Neural progenitor cell (in vitro differentiated cells): ENCODE measurements around the gene E2F6. TPM values are rescaled to one million over a fixed set of nuclear protein-coding genes. Genes with fewer than 3 reads are reported as not detected.

Experiments used
- DNase-seq: peaks from one replicate; pipeline ENCODE4 v3.0.0-alpha.2; 2016; ENCODE audit warnings: low spot score
- H2AFZ ChIP-seq: fragments of 200-600 bp; sonication (generic); replicated peaks from 2 replicates; pipeline ENCODE4 v1.6.1; 2016; ENCODE audit warnings: antibody characterized with exemption
- H3F3A ChIP-seq: fragments of 200-600 bp; sonication (generic); 2 replicates; pipeline ENCODE4 v1.6.1; 2016; ENCODE audit warnings: antibody characterized with exemption, low read depth
- H3K27ac ChIP-seq: fragments of 200-600 bp; sonication (generic); 2 replicates; pipeline ENCODE4 v1.5.1; 2016; ENCODE audit warnings: mild to moderate bottlenecking
- H3K27me3 ChIP-seq: fragments of 200-600 bp; sonication (generic); 2 replicates; pipeline ENCODE4 v1.6.1; 2016; ENCODE audit warnings: mild to moderate bottlenecking, moderate library complexity
- H3K36me3 ChIP-seq: fragments of 200-600 bp; sonication (generic); 2 replicates; pipeline ENCODE4 v1.5.1; 2016
- H3K4me1 ChIP-seq: fragments of 200-600 bp; sonication (generic); 2 replicates; pipeline ENCODE4 v1.6.1; 2016; ENCODE audit warnings: mixed run types
- H3K4me2 ChIP-seq: fragments of 200-600 bp; sonication (generic); 2 replicates; pipeline ENCODE4 v1.6.1; 2016
- H3K4me3 ChIP-seq: fragments of 200-600 bp; sonication (generic); 2 replicates; pipeline ENCODE4 v1.5.1; 2016
- H3K79me2 ChIP-seq: fragments of 200-600 bp; sonication (generic); 2 replicates; pipeline ENCODE4 v1.6.1; 2016; ENCODE audit warnings: low read depth
- H3K9ac ChIP-seq: fragments of 200-600 bp; sonication (generic); 2 replicates; pipeline ENCODE4 v1.6.1; 2016
- H3K9me3 ChIP-seq: fragments of 200-600 bp; sonication (generic); 2 replicates; pipeline ENCODE4 v1.5.1; 2016; ENCODE audit warnings: low read depth
- H4K20me1 ChIP-seq: fragments of 200-600 bp; sonication (generic); 2 replicates; pipeline ENCODE4 v1.6.1; 2016; ENCODE audit warnings: low read depth
- H3K27ac Mint-ChIP-seq: 3 replicates; pipeline ENCODE4 v1.8.0; 2021; ENCODE audit warnings: mixed read lengths
- H3K27me3 Mint-ChIP-seq: 2 replicates; pipeline ENCODE4 v1.8.0; 2022; ENCODE audit warnings: low read depth, mild to moderate bottlenecking, inconsistent platforms, moderate library complexity, mixed read lengths; ENCODE audit not compliant: insufficient read depth
- H3K36me3 Mint-ChIP-seq: 3 replicates; pipeline ENCODE4 v1.8.0; 2021; ENCODE audit warnings: mixed read lengths
- H3K4me1 Mint-ChIP-seq: 3 replicates; pipeline ENCODE4 v1.8.0; 2021; ENCODE audit warnings: mixed read lengths
- H3K4me3 Mint-ChIP-seq: 3 replicates; pipeline ENCODE4 v1.8.0; 2021; ENCODE audit warnings: mild to moderate bottlenecking, moderate library complexity, mixed read lengths
- H3K9me3 Mint-ChIP-seq: 3 replicates; pipeline ENCODE4 v1.8.0; 2020; ENCODE audit warnings: mixed read lengths
- CTCF ChIP-seq: fragments of 200-600 bp; sonication (generic); IDR thresholded peaks from 2 replicates; pipeline ENCODE4 v1.5.1; 2017; ENCODE audit warnings: antibody characterized with exemption, mild to moderate bottlenecking
- EZH2 ChIP-seq: fragments of 200-600 bp; sonication (generic); IDR thresholded peaks from 2 replicates; pipeline ENCODE4 v1.6.1; 2017; ENCODE audit warnings: antibody characterized with exemption, mild to moderate bottlenecking, moderate library complexity
- EZH2phosphoT487 ChIP-seq: fragments of 200-600 bp; sonication (generic); IDR thresholded peaks from 2 replicates; pipeline ENCODE4 v1.6.1; 2017; ENCODE audit warnings: antibody characterized with exemption
- total RNA-seq: library from RNA; depleted of rRNA; stranded (reverse); fragments of >200 nt; gene quantifications from 2 replicates; pipeline ENCODE4 v1.2.3, GENCODE V29; 2015; ENCODE audit warnings: low replicate concordance

E2F6 gene
- total RNA-seq, 1 donor from 2014 or later = 36.3 TPM

- H3K4me3 ChIP-seq = no peak overlapping the region
- no peak for DNase-seq
- H3K36me3 ChIP-seq = no peaks in the 10 kb centered on the region
- H3K36me3 Mint-ChIP-seq = peaks cover 44% of the 10 kb centered on the region
- H3K4me1 ChIP-seq = peaks cover 37% of the 10 kb centered on the region
- H3K9me3 ChIP-seq = no peaks in the 10 kb centered on the region
- peaks cover 94% of the 10 kb centered on the region for H3K79me2 ChIP-seq
- H3K27me3 ChIP-seq = no peaks in the 10 kb centered on the region
- H3K27ac Mint-ChIP-seq = no peak overlapping the region
- H4K20me1 ChIP-seq = peaks cover 43% of the 10 kb centered on the region
- no peak overlapping the region for H3K4me2 ChIP-seq
- peaks cover 7% of the 10 kb centered on the region for H3K27me3 Mint-ChIP-seq
- H3F3A ChIP-seq = peaks cover 27% of the 10 kb centered on the region
- no peak overlapping the region for H3K4me3 Mint-ChIP-seq
- peaks cover 5% of the 10 kb centered on the region for H3K9me3 Mint-ChIP-seq
- no peak overlapping the region for H3K9ac ChIP-seq
- TF ChIP-seq EZH2phosphoT487 = no peak
- no peak for TF ChIP-seq EZH2
- no peak for TF ChIP-seq CTCF
- H3K27ac ChIP-seq = no peak overlapping the region
- H3K4me1 Mint-ChIP-seq = peaks cover 73% of the 10 kb centered on the region
- H2AFZ ChIP-seq = no peak overlapping the region
Observed at GRCh38 chr2:11509657-11510360, 43.8 kb upstream of the E2F6 start.

- Histone ChIP-seq H3K27ac (no peak overlapping the region), H4K20me1 (peaks cover 48% of the 10 kb centered on the region), H3K4me2 (no peak overlapping the region), H3K79me2 (peaks cover 94% of the 10 kb centered on the region), H3K36me3 (no peaks in the 10 kb centered on the region), H3K4me1 (peaks cover 22% of the 10 kb centered on the region), H3K9ac (no peak overlapping the region), H3K4me3 (no peak overlapping the region), H3F3A (peaks cover 14% of the 10 kb centered on the region), H3K9me3 (no peaks in the 10 kb centered on the region), H3K27me3 (no peaks in the 10 kb centered on the region), H2AFZ (no peak overlapping the region)
- TF ChIP-seq EZH2phosphoT487 (no peak), CTCF (no peak)
- H3K27me3 Mint-ChIP-seq = peaks cover 9% of the 10 kb centered on the region
- DNase-seq = no peak
- H3K4me3 Mint-ChIP-seq = no peak overlapping the region
- H3K36me3 Mint-ChIP-seq = peaks cover 48% of the 10 kb centered on the region
- peaks cover 13% of the 10 kb centered on the region for H3K9me3 Mint-ChIP-seq
- H3K4me1 Mint-ChIP-seq = peaks cover 58% of the 10 kb centered on the region
- no peak overlapping the region for H3K27ac Mint-ChIP-seq
Observed at GRCh38 chr2:11508279-11508678, 42.3 kb upstream of the E2F6 start.

- H3K9me3 Mint-ChIP-seq = peaks cover 21% of the 10 kb centered on the region
- Histone ChIP-seq H3K4me2 (no peak overlapping the region), H3K4me3 (no peak overlapping the region), H4K20me1 (peaks cover 45% of the 10 kb centered on the region), H3K79me2 (peaks cover 94% of the 10 kb centered on the region), H3K27ac (no peak overlapping the region), H3K4me1 (peaks cover 15% of the 10 kb centered on the region), H3K9me3 (no peaks in the 10 kb centered on the region), H2AFZ (no peak overlapping the region), H3K9ac (no peak overlapping the region), H3K36me3 (no peaks in the 10 kb centered on the region), H3K27me3 (no peaks in the 10 kb centered on the region), H3F3A (peaks cover 9% of the 10 kb centered on the region)
- peaks cover 10% of the 10 kb centered on the region for H3K27me3 Mint-ChIP-seq
- H3K4me1 Mint-ChIP-seq = peaks cover 54% of the 10 kb centered on the region
- H3K36me3 Mint-ChIP-seq = peaks cover 54% of the 10 kb centered on the region
- no peak for DNase-seq
- TF ChIP-seq EZH2phosphoT487 (no peak), EZH2 (no peak), CTCF (no peak)
- H3K4me3 Mint-ChIP-seq = no peak overlapping the region
- H3K27ac Mint-ChIP-seq = peak overlapping the region; percentile 33
Observed at GRCh38 chr2:11507517-11507916, 41.6 kb upstream of the E2F6 start.
